CD4-positive, alpha-beta T cell treated with Interleukin-1 beta for 1 hour (primary cell): ENCODE results near the gene CYSRT1.
"Not testable (repeated sequence)": the region's sequence is repeated elsewhere in the genome, so short reads cannot be mapped to it uniquely, and the experiment has no call there.

Experiments
- DNase-seq, 2 donors: peaks; one replicate each; pipeline ENCODE4 v3.0.0-alpha.2; 2020 to 2022

Gene CYSRT1

DNA sequence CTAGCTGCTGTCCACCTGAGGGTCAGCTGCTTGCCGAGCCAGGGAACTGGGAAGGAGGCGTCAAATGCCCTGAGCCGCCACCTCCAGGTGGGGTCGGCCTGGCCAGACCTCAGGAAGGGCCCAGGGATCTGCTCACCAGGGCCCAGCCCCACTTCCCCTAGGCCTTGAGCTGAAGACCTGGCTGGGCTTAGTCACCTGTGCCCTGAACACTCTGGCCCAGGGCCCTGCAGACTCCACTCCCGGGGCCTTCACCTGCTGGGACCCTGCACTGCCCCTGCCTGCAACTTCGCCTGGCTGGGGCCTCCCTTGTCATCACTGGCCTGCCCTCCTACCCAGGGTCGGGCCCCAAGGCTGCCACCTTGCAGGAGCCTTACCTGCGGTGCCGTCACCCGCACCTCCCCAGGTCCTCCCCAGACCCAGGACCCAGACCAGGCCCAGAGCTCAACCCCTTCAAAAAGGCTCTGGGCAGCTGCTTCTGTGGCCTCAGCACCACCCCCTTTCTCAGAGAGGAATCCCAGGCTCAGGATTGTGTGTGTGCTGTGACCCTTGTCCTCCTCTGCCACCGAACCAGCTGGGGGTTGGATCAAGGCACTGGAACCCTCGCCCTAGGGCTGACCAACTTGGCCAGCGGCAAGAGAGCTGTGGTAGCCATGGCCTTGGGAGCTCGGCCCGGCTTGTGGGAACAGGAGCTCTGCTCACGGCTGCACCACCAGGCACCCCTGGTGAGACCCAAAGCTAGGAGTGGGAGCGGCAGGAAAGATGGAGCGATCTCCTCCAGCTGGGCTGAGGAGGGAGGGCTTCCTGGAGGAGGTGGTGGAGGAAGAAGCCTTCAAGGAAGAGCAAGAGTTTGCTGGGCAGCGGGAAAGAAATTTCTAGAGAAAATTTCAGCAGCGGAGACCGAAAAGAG is 29.0 kb downstream of the CYSRT1 start:
- no peak for DNase-seq

DNA sequence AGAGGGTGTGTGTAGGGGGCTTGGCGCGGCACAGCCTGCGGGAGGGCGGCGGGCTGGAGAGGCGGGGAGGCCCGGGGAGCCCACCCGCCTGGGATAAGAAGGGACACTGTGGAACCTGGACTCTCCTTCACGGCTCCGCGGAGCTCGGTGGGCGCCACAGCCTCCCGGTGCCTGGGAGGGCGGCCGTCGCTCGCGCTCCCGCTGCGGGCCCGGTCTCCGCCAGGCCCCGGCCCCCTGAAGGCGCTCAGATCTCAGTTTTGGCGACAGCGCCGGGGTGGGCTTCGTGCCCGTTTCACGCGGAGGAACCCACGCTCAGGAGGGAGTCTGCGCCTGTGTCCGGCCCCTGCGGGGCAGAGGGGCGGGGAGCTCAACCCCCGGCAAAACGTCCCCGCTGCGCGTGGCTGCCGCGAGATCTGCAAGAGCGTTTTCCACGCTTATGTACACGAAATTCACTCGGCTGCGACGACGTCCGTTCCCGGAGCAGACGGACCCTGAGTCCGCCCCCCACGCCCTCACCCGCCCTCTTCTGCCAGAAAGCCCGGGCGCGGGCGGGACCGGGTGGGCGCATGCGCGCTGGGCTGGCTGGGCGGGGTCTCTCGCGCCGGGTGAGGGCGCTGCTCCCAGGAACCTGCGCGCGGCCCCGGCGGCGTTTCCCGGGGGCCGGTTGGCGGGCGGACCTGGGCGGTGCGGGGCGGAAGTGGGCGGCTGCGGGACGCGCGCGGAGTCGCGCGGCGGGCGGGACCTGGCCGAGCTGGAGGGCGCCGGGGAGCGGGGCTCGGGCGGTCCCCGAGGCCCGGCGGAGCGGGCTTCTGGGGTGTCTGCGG is 29.9 kb downstream of the CYSRT1 start, which contains the start of gene NELFB:
Gene NELFB (plus strand): TSS at position 704 of the 824 bp plus-strand sequence.
- peak; percentile 93 to 96 for DNase-seq

GRCh38 chr9:137255448-137256114 is 30.6 kb downstream of the CYSRT1 start:
- DNase-seq, result no peak

DNA sequence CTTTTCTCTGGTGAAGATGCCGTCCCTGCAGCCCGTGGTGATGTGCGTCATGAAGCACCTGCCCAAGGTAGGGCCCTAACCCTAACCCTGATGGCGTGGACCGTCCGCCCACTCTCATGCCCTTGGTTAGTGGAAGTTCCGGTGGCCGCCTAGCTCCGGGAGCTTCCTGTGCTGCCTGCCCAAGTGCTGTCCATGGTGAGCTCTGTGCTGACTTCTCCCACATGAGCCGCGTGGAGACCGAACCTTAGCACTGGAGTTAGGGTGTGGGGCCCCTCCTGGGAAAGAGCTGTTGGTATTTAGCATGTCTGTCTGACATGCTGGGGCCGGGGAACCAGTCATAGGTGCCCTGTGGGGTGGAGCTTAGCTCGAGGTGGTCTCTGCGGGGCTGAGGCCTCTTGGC is 31.4 kb downstream of the CYSRT1 start:
- DNase-seq, result no peak

GRCh38 chr9:137256856-137257255 is 31.9 kb downstream of the CYSRT1 start:
- no peak for DNase-seq

DNA sequence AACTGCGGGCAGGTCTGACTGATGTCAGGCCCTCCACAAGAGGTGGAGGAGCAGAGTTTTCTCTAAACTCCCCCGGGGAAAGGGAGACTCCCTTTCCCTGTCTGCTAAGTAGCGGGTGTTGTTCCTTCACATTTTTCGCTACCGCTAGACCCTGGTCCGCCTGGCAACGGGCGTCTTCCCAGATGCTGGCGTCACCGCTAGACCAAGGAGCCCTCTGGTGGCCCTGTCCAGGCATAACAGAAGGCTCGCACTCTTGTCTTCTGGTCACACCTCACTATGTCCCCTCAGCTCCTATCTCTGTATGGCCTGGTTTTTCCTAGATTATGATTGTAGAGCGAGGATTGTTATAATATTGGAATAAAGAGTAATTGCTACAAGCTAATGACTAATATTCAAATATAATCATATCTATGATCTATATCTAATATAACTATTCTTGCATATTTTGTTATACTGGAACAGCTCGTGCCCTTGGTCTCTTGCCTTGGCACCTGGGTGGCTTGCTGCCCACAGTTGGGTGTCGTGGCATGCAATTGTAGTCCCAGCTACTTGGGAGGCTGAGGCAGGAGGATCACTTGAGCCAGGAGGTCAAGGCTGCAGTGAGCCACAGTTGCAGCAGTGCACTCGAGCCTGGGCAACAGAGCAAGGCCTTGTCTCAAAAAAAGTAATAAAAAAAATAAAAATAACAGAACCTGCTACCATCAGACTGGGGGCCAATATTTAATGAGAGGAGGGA is 37.4 kb downstream of the CYSRT1 start:
- not testable (repeated sequence) for DNase-seq

GRCh38 chr9:137262909-137263285 is 37.9 kb downstream of the CYSRT1 start:
- no peak for DNase-seq

- no peak for DNase-seq
These were observed 38.5 kb downstream of the CYSRT1 start for GRCh38 chr9:137263506-137263905.

DNA sequence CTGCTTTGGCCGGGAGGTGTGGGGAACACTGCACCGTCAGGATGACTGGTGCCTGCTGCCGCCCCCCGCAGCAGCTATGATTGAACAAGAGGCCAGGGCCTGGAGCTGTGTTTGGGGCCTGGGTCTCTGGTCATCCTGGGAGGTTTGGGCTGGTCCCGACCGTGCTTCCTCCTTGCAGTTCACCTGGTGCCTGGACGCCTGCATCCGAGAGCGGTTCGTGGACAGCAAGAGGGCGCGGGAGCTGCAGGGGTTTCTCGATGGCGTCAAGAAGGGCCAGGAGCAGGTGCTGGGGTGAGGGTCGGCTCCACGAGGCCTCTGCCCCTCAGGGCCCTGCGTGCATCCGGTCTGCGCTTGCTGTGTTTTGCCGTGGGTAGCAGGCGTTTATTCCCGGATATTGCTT is 39.1 kb downstream of the CYSRT1 start:
- no peak for DNase-seq

DNA sequence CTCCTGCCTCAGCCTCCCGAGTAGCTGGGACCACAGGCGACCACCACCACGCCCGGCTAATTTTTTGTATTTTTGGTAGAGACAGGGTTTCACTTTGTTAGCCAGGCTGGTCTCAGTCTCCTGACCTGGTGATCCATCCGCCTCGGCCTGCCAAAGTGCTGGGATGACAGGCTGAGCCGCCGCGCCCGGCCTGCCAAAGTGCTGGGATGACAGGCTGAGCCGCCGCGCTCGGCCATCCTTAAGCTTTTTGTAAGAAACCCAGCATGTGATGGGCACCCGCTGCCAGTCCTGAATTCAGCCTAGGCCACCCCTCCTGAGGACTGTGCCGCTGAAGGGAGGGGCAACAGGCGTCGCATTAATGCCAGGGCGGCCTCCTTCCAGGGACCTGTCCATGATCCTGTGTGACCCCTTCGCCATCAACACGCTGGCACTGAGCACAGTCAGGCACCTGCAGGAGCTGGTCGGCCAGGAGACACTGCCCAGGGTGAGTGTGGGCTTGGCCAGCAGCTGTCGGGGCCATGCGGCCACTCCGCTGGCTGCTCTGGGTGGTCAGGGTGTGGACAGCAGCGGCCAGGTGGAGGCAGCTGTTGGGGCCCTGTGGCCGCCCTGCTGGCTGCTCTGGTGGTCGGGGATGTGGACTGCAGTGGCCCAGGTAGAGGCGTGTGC is 40.7 kb downstream of the CYSRT1 start:
- DNase-seq, result no peak

GRCh38 chr9:137266162-137266527 is 41.2 kb downstream of the CYSRT1 start:
- DNase-seq, result no peak

GRCh38 chr9:137266585-137267453 is 41.8 kb downstream of the CYSRT1 start:
- no peak for DNase-seq

DNA sequence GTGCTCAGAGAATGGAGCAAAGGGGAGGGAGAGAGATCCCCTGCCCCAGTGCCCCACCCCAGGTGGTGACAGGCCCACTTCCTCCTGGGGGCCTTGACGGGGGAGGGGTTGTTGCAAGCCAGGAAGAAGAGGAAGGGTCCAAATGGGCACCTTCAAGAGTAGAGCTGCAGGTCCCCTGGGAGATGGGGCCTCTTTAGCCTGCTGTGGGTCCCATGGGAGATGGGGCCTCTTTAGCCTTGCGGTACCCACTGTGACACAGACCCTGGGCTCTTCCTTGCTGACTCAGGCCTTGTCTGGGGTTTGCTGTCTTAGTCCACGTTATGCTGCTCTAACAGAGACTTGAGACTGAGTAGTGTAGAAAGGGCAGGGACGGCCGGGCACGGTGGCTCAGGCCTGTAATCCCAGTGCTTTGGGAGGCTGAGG is 43.0 kb downstream of the CYSRT1 start:
- DNase-seq, result no peak

- DNase-seq, result no peak
These were observed 43.7 kb downstream of the CYSRT1 start for GRCh38 chr9:137268538-137269201.

DNA sequence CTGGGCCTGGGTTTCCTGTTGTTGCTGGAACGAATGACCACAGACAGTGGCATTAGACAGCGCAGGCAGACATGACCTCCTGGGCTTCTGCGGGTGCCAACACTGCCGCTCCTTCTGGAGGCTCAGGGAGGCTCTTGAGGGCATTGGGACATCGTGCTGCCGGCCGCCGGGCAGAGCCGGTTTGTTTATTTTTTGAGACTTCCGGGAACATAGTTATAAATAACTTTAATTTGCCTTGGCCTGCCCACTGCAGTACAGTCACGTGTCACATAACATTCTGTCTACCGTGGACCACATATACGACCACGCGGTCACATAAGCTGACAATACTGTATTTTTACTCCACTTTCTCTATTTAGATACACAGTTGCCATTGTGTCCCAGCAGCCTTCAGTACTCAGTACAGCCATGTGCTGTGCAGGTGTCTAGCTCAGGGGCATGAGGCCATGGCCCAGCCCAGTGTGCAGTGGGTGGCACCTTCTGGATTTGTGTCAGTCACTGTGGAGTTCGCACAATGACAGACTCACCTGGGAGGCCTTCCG is 44.3 kb downstream of the CYSRT1 start:
- DNase-seq, result no peak

DNA sequence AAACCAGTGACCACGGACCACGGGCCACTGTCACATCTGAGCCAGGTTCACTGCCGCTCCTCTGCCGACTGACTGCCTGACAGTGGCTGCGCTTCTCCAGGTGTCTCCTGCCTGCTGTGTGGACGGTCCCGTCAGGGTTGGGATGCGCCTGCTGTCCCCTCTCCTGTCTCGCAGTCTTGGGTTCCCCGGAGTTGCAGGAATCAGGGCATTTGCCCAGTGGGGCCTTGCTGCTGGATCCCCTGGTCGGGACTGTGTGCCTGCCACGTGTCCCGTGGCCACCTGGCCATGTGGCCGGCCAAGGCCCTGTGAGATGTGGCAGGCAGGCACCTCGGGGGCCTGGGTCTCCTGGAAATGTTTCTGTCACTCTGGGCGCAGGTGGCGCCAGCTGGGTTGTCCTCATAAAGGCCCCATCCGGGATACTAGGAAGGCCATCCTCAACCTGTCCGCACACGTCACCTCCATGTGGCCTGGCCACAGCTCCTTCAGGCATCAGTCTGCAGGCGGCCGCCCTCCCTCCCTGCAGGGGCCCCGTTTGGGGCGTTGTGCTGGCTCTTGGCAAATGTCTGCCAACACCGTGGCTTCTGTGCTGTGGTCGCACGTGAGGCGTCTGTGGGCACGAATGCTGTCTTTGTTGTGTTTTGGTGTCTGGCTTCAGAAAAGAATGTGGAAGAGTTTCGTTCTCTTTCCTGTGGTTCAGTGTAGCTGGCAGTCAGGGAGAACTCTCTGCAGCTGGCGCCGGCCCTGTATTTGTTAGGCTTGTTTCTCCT is 46.1 kb downstream of the CYSRT1 start:
- peak in 1 of 2 donors; percentile 27 for DNase-seq

DNA sequence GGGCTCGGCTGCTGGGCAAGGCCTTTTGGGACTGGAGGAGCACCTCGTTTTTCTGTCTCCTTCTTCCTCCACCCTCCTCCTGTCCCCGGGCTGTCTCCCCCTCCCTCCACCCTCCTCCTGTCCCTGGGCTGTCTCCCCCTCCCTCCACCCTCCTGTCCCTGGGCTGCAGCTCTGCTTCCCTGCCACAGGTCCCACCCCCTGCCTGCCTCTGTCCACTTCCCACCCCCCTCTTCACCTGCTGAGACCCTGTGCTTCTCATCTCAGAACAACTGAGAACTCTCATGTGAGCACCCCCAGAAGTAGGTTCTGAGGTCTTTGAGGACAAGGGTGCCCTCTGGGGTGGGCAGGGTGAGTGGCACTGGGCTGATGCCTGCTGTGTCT is 46.7 kb downstream of the CYSRT1 start:
- DNase-seq, result no peak

GRCh38 chr9:137272241-137273094 is 47.5 kb downstream of the CYSRT1 start:
- no peak for DNase-seq
